ENCODE measurements around the gene ALK.

DNA sequence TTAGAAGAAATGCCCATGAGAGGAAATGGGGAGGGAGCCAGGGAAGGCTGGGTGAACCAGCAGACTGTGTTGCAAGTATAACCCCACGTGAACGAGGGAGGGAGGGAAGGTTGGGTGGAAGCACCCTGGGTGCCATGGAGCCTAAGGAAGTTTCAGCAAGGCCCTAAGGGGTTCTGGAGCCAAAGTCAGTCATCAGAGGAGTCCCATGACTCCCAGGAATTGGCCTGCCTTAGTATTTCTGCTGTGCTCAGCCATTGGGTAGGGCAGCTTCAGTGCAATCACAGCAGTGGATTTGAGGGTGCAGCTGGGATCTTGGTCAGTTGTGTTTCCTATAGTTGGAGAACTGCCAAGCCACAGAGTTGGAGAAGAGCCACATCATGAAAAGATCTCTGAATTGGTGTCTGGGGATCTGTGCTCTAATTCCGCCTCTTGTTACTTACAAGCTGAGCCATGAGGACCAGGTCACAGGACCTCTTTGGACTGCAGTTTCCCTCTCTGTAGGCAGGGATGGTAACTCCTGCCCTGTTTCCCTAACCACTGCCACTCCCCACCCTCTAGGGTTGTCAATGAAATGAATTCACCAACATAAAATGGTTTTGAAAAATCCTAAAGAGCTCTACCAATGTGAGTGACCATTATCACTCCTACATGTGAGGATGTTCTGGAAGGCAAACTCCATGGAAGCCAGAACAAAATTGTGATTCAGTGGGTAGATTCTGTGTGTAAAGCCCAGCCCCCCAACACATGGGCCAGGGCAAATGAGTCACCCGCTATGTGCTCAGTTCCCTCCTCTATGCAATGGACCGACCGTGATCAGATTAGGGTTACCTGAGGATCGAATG, 697.3 kb downstream of the ALK start:
- no peak for TF ChIP-seq MYB (IDR thresholded peaks at IDR 0.05; ENCODE audit: borderline replicate concordance, low read depth, low read length)
- TF ChIP-seq POLR2A (IDR thresholded peaks at IDR 0.05; ENCODE audit: low read depth, low read length) = no peak
- TF ChIP-seq TARDBP (IDR thresholded peaks at IDR 0.05; ENCODE audit: borderline replicate concordance) = no peak
- TF ChIP-seq, protein P1, sequence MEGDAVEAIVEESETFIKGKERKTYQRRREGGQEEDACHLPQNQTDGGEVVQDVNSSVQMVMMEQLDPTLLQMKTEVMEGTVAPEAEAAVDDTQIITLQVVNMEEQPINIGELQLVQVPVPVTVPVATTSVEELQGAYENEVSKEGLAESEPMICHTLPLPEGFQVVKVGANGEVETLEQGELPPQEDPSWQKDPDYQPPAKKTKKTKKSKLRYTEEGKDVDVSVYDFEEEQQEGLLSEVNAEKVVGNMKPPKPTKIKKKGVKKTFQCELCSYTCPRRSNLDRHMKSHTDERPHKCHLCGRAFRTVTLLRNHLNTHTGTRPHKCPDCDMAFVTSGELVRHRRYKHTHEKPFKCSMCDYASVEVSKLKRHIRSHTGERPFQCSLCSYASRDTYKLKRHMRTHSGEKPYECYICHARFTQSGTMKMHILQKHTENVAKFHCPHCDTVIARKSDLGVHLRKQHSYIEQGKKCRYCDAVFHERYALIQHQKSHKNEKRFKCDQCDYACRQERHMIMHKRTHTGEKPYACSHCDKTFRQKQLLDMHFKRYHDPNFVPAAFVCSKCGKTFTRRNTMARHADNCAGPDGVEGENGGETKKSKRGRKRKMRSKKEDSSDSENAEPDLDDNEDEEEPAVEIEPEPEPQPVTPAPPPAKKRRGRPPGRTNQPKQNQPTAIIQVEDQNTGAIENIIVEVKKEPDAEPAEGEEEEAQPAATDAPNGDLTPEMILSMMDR (IDR thresholded peaks at IDR 0.05 in 2 of 3, conservative IDR thresholded peaks at IDR 0.05 in 1 of 3; ENCODE audit: control insufficient read depth in 2 of 3, extremely low read depth in 1 of 3, insufficient read depth in 1 of 3, low read depth in 3 of 3, low read length in 3 of 3) = no peak
- no peak for TF ChIP-seq CHD4 (IDR thresholded peaks at IDR 0.05)

Data from GM12878 (cell line).